Left kidney (tissue), 8 donors: ENCODE measurements around the gene DLD. TPM values are rescaled to one million over a fixed set of nuclear protein-coding genes. Genes with fewer than 3 reads are reported as not detected.
"Not testable (repeated sequence)": the region's sequence is repeated elsewhere in the genome, so short reads cannot be mapped to it uniquely, and the experiment has no call there.

Source experiments
- DNase-seq: peaks from one replicate; pipeline ENCODE4 v3.0.0-alpha.2; 2013
- long read RNA-seq, 8 donors: transcript quantifications; one replicate each; lab custom pipeline, GENCODE V29; 2026
- polyA plus RNA-seq: library from polyadenylated mRNA; unstranded; fragments of 120-200 nt; gene quantifications from one replicate; pipeline ENCODE4 v1.2.1, GENCODE V29; 2013; ENCODE audit not compliant: insufficient read length

DLD gene
- 127 TPM for polyA plus RNA-seq
- long read RNA-seq, donor 1, transcript DLD-201 (14 exons, 3,755 nt), result major isoform, 27 of 780 reads
- long read RNA-seq, donor 1, partial matches to known transcripts, result 561 of 780 reads
- long read RNA-seq, donor 1, other reads (novel, unspliced or antisense), result 189 of 780 reads
- long read RNA-seq, donor 2, transcript DLD-201 (14 exons, 3,755 nt), result major isoform, 36 of 1,618 reads
- long read RNA-seq, donor 2, partial matches to known transcripts, result 1,243 of 1,618 reads
- long read RNA-seq, donor 2, other reads (novel, unspliced or antisense), result 335 of 1,618 reads
- long read RNA-seq, donor 3, transcript DLD-201 (14 exons, 3,755 nt), result major isoform, 25 of 972 reads
- long read RNA-seq, donor 3, partial matches to known transcripts, result 794 of 972 reads
- long read RNA-seq, donor 3, other reads (novel, unspliced or antisense), result 149 of 972 reads
- long read RNA-seq, donor 4, partial matches to known transcripts, result 225 of 245 reads
- long read RNA-seq, donor 4, other reads (novel, unspliced or antisense), result 19 of 245 reads
- long read RNA-seq, donor 5, transcript DLD-201 (14 exons, 3,755 nt), result major isoform, 48 of 1,220 reads
- long read RNA-seq, donor 5, partial matches to known transcripts, result 1,104 of 1,220 reads
- long read RNA-seq, donor 5, other reads (novel, unspliced or antisense), result 66 of 1,220 reads
- long read RNA-seq, donor 6, transcript DLD-201 (14 exons, 3,755 nt), result major isoform, 24 of 31 reads
- long read RNA-seq, donor 6, partial matches to known transcripts, result 5 of 31 reads
- long read RNA-seq, donor 6, other reads (novel, unspliced or antisense), result 0 of 31 reads
- long read RNA-seq, donor 7, transcript DLD-201 (14 exons, 3,755 nt), result major isoform, 31 of 308 reads
- long read RNA-seq, donor 7, transcript DLD-209 (5 exons, 600 nt), result minor isoform, 7 of 308 reads
- long read RNA-seq, donor 7, partial matches to known transcripts, result 258 of 308 reads
- long read RNA-seq, donor 7, other reads (novel, unspliced or antisense), result 10 of 308 reads
- long read RNA-seq, donor 8, transcript DLD-201 (14 exons, 3,755 nt), result major isoform, 11 of 11 reads
- long read RNA-seq, donor 8, partial matches to known transcripts, result 0 of 11 reads
- long read RNA-seq, donor 8, other reads (novel, unspliced or antisense), result 0 of 11 reads

- DNase-seq, result peak; percentile 90
Measured at GRCh38 chr7:107890962-107891635, at the start of gene DLD. Gene DLD (plus strand): TSS chr7:107891183. CDS start chr7:107891251, 68 bp downstream.

GRCh38 chr7:107842213-107842612, 48.8 kb upstream of the DLD start:
- no peak for DNase-seq

GRCh38 chr7:107843184-107843583, 47.8 kb upstream of the DLD start:
- no peak for DNase-seq

GRCh38 chr7:107846324-107846723, 44.7 kb upstream of the DLD start:
- DNase-seq, result no peak

GRCh38 chr7:107847168-107847835, 43.7 kb upstream of the DLD start:
- DNase-seq, result no peak

GRCh38 chr7:107847836-107848175, 43.2 kb upstream of the DLD start:
- DNase-seq, result not testable (repeated sequence)

GRCh38 chr7:107848211-107848610, 42.8 kb upstream of the DLD start:
- not testable (repeated sequence) for DNase-seq

- no peak for DNase-seq
Measured at GRCh38 chr7:107850216-107850615, 40.8 kb upstream of the DLD start.

GRCh38 chr7:107850643-107851042, 40.3 kb upstream of the DLD start:
- DNase-seq, result no peak

GRCh38 chr7:107854454-107854853, 36.5 kb upstream of the DLD start:
- no peak for DNase-seq

GRCh38 chr7:107854989-107855388, 36.0 kb upstream of the DLD start:
- no peak for DNase-seq

- no peak for DNase-seq
Measured at GRCh38 chr7:107856806-107857540, 34.0 kb upstream of the DLD start.

- no peak for DNase-seq
Measured at GRCh38 chr7:107857541-107857912, 33.5 kb upstream of the DLD start.

- DNase-seq, result no peak
Measured at GRCh38 chr7:107858280-107858679, 32.7 kb upstream of the DLD start.

- no peak for DNase-seq
Measured at GRCh38 chr7:107860279-107860961, 30.6 kb upstream of the DLD start.

GRCh38 chr7:107860981-107861652, 29.9 kb upstream of the DLD start:
- no peak for DNase-seq

GRCh38 chr7:107865956-107866775, 24.8 kb upstream of the DLD start:
- no peak for DNase-seq

GRCh38 chr7:107867858-107868466, 23.0 kb upstream of the DLD start:
- DNase-seq, result no peak
